ENCODE data around the gene INF2.
"Not testable (repeated sequence)": the region's sequence is repeated elsewhere in the genome, so short reads cannot be mapped to it uniquely, and the experiment has no call there.

The INF2 gene

GRCh38 chr14:104657563-104658324 lies 31.7 kb upstream of the INF2 start:
- DNase-seq, result no peak

GRCh38 chr14:104658325-104658712 lies 31.1 kb upstream of the INF2 start:
- no peak for DNase-seq

DNA sequence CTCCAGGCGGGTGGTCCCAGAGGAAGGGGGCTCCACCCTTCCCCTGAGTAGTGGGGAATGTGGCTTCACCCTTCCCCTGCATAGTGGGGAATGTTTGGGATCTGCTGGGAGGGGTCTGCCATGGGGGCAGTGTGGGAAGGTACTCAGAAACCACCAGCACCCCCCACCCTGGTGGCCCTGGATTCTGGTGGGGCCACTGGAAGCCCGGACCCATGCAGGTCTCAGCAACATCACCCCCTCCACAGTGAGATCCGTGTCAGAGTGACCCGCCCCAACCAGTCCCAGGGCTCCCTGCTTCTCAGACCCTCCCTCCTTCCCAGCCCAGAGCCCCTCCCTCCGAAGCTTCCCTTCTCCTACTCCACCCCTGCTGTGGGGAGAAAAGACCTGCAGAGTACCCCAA lies 30.3 kb upstream of the INF2 start:
- DNase-seq, result no peak

DNA sequence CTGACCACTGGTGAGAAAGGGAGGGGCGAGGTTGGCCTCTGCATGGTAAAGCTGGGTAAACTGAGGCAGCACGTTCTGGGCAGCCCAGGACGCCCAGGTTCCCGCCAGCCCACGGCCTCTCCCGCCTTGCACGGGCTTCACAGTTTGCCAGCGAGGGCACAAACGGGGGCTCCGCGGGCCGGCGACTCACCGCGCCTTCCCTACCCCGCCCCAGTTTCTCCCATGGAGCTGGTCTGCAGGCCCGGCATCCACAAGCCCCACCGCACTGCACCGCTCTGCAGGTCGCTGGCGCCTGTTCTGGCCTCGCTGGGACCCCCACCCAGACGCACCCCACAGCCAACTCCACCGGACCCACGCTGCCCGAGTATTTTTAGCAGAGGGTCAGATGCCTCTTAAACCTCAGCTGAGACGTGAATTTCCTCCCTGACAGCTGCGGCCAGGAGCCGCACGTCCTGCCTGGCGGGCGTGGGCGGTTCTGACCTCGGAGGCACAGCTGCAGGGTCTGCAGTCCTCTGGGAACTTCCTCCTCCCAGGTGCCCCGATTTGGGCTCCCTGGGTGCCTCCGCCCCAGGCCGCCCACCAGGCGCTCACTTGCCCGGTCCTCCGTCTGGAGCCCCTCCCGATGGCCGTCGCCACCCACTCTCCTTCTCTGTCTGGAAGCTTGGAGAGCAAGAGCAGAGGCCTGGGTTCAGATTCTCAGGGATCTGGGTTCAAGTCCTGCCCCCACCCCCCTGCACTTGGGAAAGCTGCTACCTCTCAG lies 29.5 kb upstream of the INF2 start:
- DNase-seq, result no peak

GRCh38 chr14:104660597-104660996 lies 28.8 kb upstream of the INF2 start:
- no peak for DNase-seq

DNA sequence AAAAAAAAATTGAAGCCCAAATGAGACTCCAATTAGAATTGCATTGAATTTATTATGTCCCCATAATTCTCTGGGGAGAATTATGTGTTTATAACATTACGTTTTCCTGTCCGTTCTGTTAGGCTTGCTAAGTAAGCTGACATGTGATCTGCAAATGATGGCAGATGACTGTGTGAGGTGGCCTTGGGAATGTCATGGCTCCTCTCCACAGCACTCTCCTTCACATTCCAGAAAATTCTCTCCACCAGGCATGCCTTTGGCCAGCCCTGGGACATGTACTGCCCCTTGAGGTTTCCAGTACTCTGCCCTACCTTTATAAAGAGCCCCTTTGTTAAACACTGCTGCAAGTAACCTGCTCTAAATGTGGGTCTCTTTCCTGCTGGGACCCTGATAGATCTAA lies 28.3 kb upstream of the INF2 start:
- DNase-seq, result no peak

GRCh38 chr14:104661528-104662157 lies 27.8 kb upstream of the INF2 start:
- DNase-seq, result not testable (repeated sequence)

DNA sequence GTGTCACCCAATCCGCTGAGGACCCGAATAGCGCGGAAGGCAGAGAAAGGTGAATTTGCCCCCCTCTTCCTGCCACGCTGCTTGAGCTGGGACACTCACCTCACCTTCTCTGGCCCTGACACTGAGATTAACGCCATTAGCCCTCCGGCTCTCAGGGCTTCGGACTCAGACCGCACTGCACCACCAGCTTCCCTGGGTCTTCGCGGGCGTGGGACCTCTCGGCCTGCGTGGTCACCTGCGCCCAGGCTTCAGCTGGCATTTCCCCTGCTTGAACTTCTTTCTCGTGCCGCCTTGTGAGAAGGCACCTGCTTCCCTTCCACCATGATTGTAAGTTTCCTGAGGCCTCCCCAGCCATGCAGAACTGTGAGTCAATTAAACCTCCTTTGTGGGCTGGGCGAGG lies 26.9 kb upstream of the INF2 start:
- not testable (repeated sequence) for DNase-seq

DNA sequence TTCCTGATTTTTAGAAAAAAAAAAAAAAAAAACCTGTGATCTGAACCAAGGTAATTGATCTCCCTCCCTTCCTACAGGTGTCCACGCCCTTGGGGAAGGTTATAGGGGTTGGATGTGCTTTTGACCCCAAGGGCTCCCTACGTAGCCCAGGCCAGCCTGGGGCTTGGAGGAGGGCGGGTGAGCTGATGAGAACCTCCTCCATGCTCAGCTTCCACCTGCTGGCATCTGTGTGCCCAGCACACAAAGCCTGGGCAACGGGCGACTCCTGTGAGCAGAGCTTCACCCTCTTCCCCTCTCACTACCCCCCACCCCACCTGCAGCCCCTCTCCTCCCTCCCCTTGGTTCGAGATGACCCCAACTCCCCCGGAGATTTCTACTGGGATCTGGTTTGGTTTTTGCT lies 25.3 kb upstream of the INF2 start:
- no peak for DNase-seq

GRCh38 chr14:104664588-104664987 lies 24.8 kb upstream of the INF2 start:
- DNase-seq, result no peak

DNA sequence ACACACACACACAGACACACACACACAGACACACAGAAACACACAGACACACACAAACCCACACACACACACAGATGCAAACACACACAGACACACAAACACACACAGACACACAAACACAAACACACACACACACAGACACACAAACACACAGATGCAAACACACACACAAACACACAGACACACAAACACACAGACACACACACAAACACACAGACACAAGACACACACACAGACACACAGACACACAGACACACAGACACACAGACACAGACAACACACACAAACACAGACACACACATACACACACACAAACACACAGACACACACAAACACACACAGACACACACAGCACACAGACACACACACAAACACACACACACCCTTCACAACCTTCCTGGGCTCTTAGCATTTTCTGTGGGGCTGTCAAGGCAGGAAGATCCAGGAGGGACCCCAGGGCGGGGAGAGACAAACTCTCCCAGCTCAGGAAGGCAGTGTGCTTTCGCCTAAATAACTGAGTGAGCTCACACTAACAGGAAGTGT lies 24.2 kb upstream of the INF2 start:
- DNase-seq, result no peak

DNA sequence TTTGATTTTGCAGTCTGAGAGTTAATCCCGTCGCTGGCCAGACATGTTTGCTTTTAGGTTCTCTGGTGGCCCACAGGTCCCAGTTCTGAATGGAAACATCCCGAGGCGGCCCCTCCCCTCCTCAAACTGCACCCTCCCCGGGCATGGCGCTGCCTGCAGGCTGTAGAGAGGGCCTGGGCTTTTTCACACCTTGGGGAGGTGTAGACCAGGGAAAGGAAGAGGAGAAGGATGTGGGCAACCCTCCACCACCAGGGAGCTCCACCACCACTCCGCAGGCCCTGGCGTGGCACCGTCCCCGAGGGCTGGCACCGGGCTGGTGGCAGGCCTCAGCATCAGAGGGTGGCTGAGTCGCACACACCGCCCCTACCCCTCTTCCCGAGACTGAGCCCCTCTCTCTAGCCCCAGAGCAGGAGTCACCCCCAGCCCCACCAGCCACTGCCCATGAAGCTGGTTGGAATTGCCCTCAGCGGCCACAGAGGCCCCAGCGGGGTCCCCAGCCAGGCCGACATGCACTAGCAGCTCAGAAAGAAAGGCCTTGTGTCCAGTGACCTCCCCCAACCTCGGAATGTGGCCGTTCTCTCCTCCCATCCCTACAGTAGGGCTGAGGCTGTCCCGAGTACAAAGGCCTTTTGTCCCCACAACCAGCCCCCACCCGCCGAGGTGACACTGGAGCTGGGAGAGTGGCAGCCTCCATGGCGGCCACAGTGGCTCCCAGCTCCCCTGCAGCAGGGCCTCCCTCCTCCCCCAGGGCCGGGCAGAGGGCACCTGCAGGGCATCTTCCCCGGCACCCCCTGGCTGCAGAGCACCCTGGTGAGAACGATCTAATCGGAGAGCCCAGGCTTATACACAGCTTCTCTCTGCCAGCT lies 23.5 kb upstream of the INF2 start:
- DNase-seq, result no peak

DNA sequence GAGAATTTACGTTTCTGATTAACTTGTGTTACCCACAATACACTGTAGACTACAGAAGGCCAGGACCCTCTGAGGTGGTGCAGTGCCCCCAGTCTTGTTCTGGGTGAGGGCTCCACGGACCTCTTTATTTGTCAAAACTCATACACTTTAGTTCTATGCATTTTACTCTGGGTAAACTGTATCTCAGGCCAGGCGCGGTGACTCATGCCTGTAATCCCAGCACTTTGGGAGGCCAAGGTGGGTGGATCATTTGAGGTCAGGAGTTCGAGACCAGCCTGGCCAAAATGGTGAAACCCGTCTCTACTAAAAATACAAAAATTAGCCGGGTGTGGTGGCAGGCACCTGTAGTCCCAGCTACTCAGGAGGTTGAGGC lies 22.9 kb upstream of the INF2 start:
- DNase-seq, result not testable (repeated sequence)

- no peak for DNase-seq
Measured at GRCh38 chr14:104666981-104667380, 22.4 kb upstream of the INF2 start.

GRCh38 chr14:104669697-104670096 lies 19.7 kb upstream of the INF2 start:
- DNase-seq, result no peak

DNA sequence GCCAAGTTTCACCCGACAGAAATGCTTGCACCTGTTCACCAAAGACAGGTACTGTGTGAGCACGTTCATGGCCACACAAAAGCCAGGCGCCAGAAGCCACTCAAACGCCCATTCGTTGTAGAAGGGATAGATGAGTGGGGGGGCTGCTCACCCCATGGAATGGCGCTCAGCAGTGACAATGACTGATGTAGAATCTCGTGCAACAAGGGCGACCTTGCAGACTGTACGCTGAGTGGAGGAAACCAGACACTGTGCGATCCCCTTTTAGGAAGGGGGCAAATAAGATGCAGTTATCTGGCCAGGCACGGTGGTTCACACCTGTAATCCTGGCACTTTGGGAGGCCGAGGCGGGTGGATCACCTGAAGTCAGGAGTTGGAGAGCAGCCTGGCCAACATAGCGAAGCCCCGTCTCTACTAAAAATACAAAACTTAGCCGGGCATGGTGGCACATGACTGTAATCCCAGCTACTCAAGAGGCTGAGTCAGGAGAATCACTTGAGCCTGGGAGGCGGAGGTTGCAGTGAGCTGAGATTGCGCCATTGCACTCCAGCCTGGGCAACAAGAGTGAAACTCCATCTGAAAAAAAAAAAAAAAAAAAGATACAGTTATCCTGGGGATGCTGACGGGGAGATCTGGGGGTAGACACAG lies 18.0 kb upstream of the INF2 start:
- not testable (repeated sequence) for DNase-seq

GRCh38 chr14:104672119-104672518 lies 17.3 kb upstream of the INF2 start:
- not testable (repeated sequence) for DNase-seq

DNA sequence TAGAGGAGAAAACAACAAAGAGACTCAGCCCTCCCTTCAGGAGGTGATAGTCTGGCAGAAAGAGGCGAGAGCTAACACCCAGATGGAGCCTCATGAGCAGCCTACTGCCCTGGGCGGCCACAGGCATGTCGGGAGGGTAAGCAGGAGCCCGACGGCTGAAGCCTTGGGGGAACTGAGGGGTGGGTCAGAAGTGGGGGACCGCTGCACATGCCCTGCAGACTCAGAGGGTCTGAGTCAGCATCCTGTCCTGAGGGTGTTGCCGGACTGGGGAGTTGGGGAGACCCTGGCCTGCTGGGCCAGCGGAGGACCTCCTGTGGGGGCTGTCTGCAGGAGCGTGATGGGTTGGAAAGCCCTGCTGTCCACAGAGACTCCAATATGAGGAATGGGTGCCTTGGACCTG lies 15.9 kb upstream of the INF2 start:
- DNase-seq, result no peak

- DNase-seq, result no peak
Measured at GRCh38 chr14:104675447-104675846, 14.0 kb upstream of the INF2 start.

DNA sequence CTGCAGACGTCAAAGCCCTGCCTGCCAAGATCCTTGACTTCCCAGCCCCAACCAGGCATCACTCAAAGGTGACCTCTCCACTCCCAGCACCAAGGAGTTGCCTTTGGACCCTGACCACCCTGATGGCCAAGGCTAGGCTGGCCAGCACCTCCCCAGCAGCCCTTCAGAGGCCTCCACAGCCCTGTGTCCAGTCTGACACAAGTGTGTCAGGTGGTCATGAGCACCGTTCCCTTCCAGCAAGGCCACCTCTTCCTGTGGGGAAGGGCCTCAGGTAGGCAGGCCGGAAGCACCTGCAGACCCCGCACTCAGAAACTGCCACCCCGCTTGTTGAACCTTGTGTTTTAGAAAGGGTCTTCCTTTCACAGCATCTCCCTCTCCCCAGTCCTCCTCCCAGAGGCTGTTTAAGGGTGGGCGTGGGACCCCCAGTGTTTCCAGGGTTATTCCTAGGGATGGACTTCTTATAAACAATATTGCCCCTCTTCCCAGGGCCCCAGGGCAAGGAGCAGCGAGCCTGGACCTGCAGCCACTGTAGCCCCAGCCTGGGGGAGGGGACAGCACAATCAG lies 13.2 kb upstream of the INF2 start:
- DNase-seq, result no peak

GRCh38 chr14:104676694-104677511 lies 12.5 kb upstream of the INF2 start:
- no peak for DNase-seq

All from NK-92 treated with Interleukin-12 subunit alpha and Interleukin-12 subunit beta, amount 100 ng/mL, for 24 hours (cell line).